WERI-Rb-1 (cell line): ENCODE measurements around the gene JMY.
"Not testable (repeated sequence)": the region's sequence is repeated elsewhere in the genome, so short reads cannot be mapped to it uniquely, and the experiment has no call there.

Source experiments
- DNase-seq: peaks from one replicate; pipeline ENCODE4 v3.0.0-alpha.2; 2020
- H3K27ac ChIP-seq: fragments of 250-450 bp; sonication (Bioruptor Pico); 2 replicates; pipeline ENCODE4 v1.5.1; 2020; ENCODE audit warnings: mild to moderate bottlenecking, moderate library complexity
- H3K27me3 ChIP-seq: fragments of 250-450 bp; sonication (Bioruptor Pico); 2 replicates; pipeline ENCODE4 v1.5.1; 2021; ENCODE audit warnings: mild to moderate bottlenecking, low read depth, moderate library complexity; ENCODE audit not compliant: insufficient read depth, severe bottlenecking
- H3K36me3 ChIP-seq: fragments of 250-450 bp; sonication (Bioruptor Pico); 2 replicates; pipeline ENCODE4 v1.5.1; 2020; ENCODE audit warnings: mild to moderate bottlenecking, moderate library complexity
- H3K4me3 ChIP-seq: 2 replicates; pipeline ENCODE4 v1.5.1; 2011; ENCODE audit warnings: low read depth, mild to moderate bottlenecking, control low read depth, low read length
- H3K9me3 ChIP-seq: fragments of 250-450 bp; sonication (Bioruptor Pico); 2 replicates; pipeline ENCODE4 v1.5.1; 2021; ENCODE audit warnings: mild to moderate bottlenecking, moderate library complexity; ENCODE audit not compliant: severe bottlenecking
- CTCF ChIP-seq: IDR thresholded peaks from 2 replicates; pipeline ENCODE4 v1.5.1; 2011; ENCODE audit warnings: low read depth, mild to moderate bottlenecking, control low read depth, inconsistent platforms, low read length

JMY gene

GRCh38 chr5:79240561-79240960, 4.6 kb downstream of the JMY start:
- no peak for DNase-seq
- Histone ChIP-seq H3K9me3 (no peaks in the 10 kb centered on the region), H3K27ac (no peak overlapping the region), H3K36me3 (peaks cover 4% of the 10 kb centered on the region), H3K27me3 (no peaks in the 10 kb centered on the region), H3K4me3 (no peak overlapping the region)
- TF ChIP-seq CTCF, result no peak

GRCh38 chr5:79241535-79241979, 5.6 kb downstream of the JMY start:
- Histone ChIP-seq H3K36me3 (peaks cover 4% of the 10 kb centered on the region), H3K4me3 (no peak overlapping the region), H3K27ac (no peak overlapping the region), H3K27me3 (no peaks in the 10 kb centered on the region), H3K9me3 (no peaks in the 10 kb centered on the region)
- DNase-seq, result no peak
- no peak for TF ChIP-seq CTCF

- DNase-seq, result no peak
- no peak overlapping the region for H3K27ac ChIP-seq
- TF ChIP-seq CTCF, result no peak
- H3K4me3 ChIP-seq, result no peak overlapping the region
- no peaks in the 10 kb centered on the region for H3K27me3 ChIP-seq
- peaks cover 4% of the 10 kb centered on the region for H3K36me3 ChIP-seq
- no peaks in the 10 kb centered on the region for H3K9me3 ChIP-seq
Observed at GRCh38 chr5:79242242-79243039, 6.5 kb downstream of the JMY start.

- no peaks in the 10 kb centered on the region; the same call in 1 of the 2 replicates for H3K36me3 ChIP-seq
- H3K9me3 ChIP-seq, result no peaks in the 10 kb centered on the region
- no peak overlapping the region for H3K27ac ChIP-seq
- H3K4me3 ChIP-seq, result no peak overlapping the region
- DNase-seq, result no peak
- no peaks in the 10 kb centered on the region for H3K27me3 ChIP-seq
- no peak for TF ChIP-seq CTCF
Observed at GRCh38 chr5:79243224-79243623, 7.3 kb downstream of the JMY start.

GRCh38 chr5:79254067-79254466, 18.1 kb downstream of the JMY start:
- H3K27me3 ChIP-seq, H3K4me3 ChIP-seq, H3K9me3 ChIP-seq, DNase-seq, H3K36me3 ChIP-seq, H3K27ac ChIP-seq: not testable (repeated sequence)

GRCh38 chr5:79255786-79256557, 20.0 kb downstream of the JMY start:
- H3K4me3 ChIP-seq, result no peak overlapping the region
- H3K27me3 ChIP-seq, result no peaks in the 10 kb centered on the region
- H3K36me3 ChIP-seq, result 0 out of 2 replicates have a peak, but pooled peaks cover 2% of the 10 kb centered on the region
- peak; percentile 84 for TF ChIP-seq CTCF
- no peaks in the 10 kb centered on the region for H3K9me3 ChIP-seq
- DNase-seq, result peak; percentile 65
- H3K27ac ChIP-seq, result no peak overlapping the region
